ENCODE results near the gene SPPL2C. TPM values are rescaled to one million over a fixed set of nuclear protein-coding genes. Genes with fewer than 3 reads are reported as not detected.

Gene SPPL2C
- total and polyA plus RNA-seq, 2 of the 8 experiments (the other 6 are each of a cell fraction or from before 2014, with no cell fraction given), result not detected

DNA sequence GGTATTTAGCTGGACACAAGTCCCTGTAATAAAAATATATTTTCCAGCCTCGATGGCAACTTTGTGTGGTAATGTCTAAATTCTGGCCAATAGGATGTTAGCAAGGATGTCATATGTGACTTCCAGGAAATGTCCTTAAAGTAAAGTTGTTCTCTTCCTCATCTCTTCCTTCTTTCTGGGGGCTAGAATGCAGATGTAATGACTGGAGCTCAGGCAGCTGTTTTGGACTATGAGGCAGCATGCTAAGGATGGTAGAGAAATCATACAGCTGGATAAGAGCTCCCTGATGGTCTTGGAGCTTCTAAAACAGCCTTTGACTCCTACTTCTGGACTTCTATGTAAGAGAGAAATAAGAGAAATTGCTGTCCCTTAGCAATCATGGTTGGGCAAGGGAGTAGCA, 32.8 kb downstream of the SPPL2C start:
- Histone ChIP-seq H3K36me3 (ENCODE audit: control insufficient read depth in 2 of 4, insufficient read depth in 4 of 4, low read length in 3 of 4) (no peaks in the 10 kb centered on the region), H2BK120ac (replicated peaks; ENCODE audit: low read depth, low read length) (no peak overlapping the region), H4K20me1 (replicated peaks in 1 of 2; ENCODE audit: control insufficient read depth in 1 of 2, insufficient read depth in 2 of 2, low read length in 2 of 2) (no peaks in the 10 kb centered on the region), H3K56ac (replicated peaks; ENCODE audit: insufficient read length, low read depth, low read length) (no peak overlapping the region), H3K23ac (ENCODE audit: insufficient read length) (no peak overlapping the region), H3K27me3 (replicated peaks in 1 of 4; ENCODE audit: control insufficient read depth in 3 of 4, extremely low read depth in 1 of 4, insufficient read depth in 3 of 4, low read length in 3 of 4) (no peaks in the 10 kb centered on the region), H2BK15ac (ENCODE audit: low read length) (no peak overlapping the region), H3K9me3 (ENCODE audit: insufficient read depth in 2 of 2, low read depth in 1 of 2, low read length in 1 of 2) (peaks cover 0 to 3% of the 10 kb centered on the region in 2 experiments; a peak in 1 of 4 replicates), H3K23me2 (ENCODE audit: low read depth, low read length) (no peaks in the 10 kb centered on the region), H2BK20ac (ENCODE audit: low read length) (no peak overlapping the region), H3K4me1 (replicated peaks in 1 of 4; ENCODE audit: control insufficient read depth in 3 of 4, insufficient read depth in 4 of 4, low read length in 3 of 4) (no peaks in the 10 kb centered on the region), H3K9ac (replicated peaks in 1 of 4; ENCODE audit: extremely low read depth in 1 of 4, low read depth in 3 of 4, low read length in 3 of 4) (no peak overlapping the region), H2BK12ac (ENCODE audit: low read depth, low read length) (no peak overlapping the region), H3K4me2 (ENCODE audit: insufficient read depth in 1 of 2, low read depth in 2 of 2, low read length in 2 of 2) (no peak overlapping the region), H2AK5ac (ENCODE audit: low read depth, low read length) (no peak overlapping the region), H2BK5ac (ENCODE audit: low read depth, low read length) (no peak overlapping the region), H3K4ac (replicated peaks; ENCODE audit: insufficient read length, low read depth, low read length) (no peak overlapping the region), H3K79me2 (ENCODE audit: control insufficient read depth in 1 of 2, insufficient read depth in 2 of 2, low read length in 2 of 2) (no peaks in the 10 kb centered on the region), H4K5ac (ENCODE audit: insufficient read length, low read depth, low read length) (no peak overlapping the region), H3K14ac (ENCODE audit: insufficient read length) (no peak overlapping the region), H2AFZ (ENCODE audit: low read length) (no peak overlapping the region), H3K27ac (ENCODE audit: low read depth, low read length) (no peak overlapping the region), H4K91ac (replicated peaks; ENCODE audit: insufficient read length, low read length) (no peak overlapping the region), H3K18ac (ENCODE audit: extremely low read depth, low read length) (no peak overlapping the region), H3K79me1 (ENCODE audit: low read depth, low read length) (no peaks in the 10 kb centered on the region), H4K8ac (ENCODE audit: extremely low read depth, insufficient read depth, low read length) (no peak overlapping the region), H3K4me3 (ENCODE audit: extremely low read depth in 1 of 4, insufficient read depth in 2 of 4, low read depth in 3 of 4, low read length in 4 of 4) (no peak overlapping the region)
- no peak for DNase-seq (ENCODE audit: low read depth in 1 of 2, low spot score in 2 of 2)
- FAIRE-seq, result no peak
- CTCF ChIA-PET (ENCODE audit: partially characterized antibody), result interaction anchor here (1.1 to 2.7 kb wide), 5 partner anchors 16 to 237 kb away, joined by 3 to 9 read pairs (median 3); no protein-coding TSS in a partner anchor
- WGBS, 2 experiments (ENCODE audit: extremely low coverage in 1 of 2, insufficient coverage in 1 of 2, insufficient read length in 1 of 2, insufficient replicate concordance in 2 of 2, low coverage in 1 of 2, low lambda C conversion rate in 2 of 2, missing lambda C conversion rate in 1 of 2), result 91% methylated on average over 1 of the region's 1 CpG; no CpG with 5 or more reads in 1 of the 2 experiments
- TF ChIP-seq MAFK (IDR thresholded peaks at IDR 0.05; ENCODE audit: low read depth, low read length) (no peak), HDAC2 (IDR thresholded peaks at IDR 0.05; ENCODE audit: borderline replicate concordance in 1 of 2, low read depth in 2 of 2, low read length in 2 of 2) (peak in 1 of 2 experiments; percentile 67; a peak in 1 of 4 replicates), SIRT6 (IDR thresholded peaks at IDR 0.05; ENCODE audit: low read length) (no peak), KDM1A (IDR thresholded peaks at IDR 0.05; ENCODE audit: borderline replicate concordance, low read length) (peak; percentile 87)
- POLR2A ChIA-PET (ENCODE audit: partially characterized antibody), result no interaction called here

Measured in H1 (cell line).